GM18909 (cell line): ENCODE data around the gene MS4A2.
"Not testable (repeated sequence)": the region's sequence is repeated elsewhere in the genome, so short reads cannot be mapped to it uniquely, and the experiment has no call there.

Source experiments
- ATAC-seq: cut with Tn5 transposase; IDR thresholded peaks from one replicate; pipeline ENCODE4 v1.9.1; 2021; ENCODE audit warnings: mild to moderate bottlenecking; ENCODE audit not compliant: unreplicated experiment, poor library complexity

MS4A2 gene

DNA sequence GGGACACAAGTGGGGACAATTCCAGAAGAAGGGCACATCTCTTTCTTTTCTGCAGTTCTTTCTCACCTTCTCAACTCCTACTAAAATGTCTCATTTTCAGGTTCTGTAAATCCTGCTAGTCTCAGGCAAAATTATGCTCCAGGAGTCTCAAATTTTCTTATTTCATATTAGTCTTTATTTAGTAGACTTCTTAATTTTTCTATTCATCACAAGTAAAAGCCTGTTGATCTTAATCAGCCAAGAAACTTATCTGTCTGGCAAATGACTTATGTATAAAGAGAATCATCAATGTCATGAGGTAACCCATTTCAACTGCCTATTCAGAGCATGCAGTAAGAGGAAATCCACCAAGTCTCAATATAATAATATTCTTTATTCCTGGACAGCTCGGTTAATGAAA is at the start of gene MS4A2:
Gene MS4A2, plus strand, starts transcription at position 301 of the 400 bp plus-strand sequence. CDS start 102 bp downstream, outside the sequence.
- no peak for ATAC-seq

DNA sequence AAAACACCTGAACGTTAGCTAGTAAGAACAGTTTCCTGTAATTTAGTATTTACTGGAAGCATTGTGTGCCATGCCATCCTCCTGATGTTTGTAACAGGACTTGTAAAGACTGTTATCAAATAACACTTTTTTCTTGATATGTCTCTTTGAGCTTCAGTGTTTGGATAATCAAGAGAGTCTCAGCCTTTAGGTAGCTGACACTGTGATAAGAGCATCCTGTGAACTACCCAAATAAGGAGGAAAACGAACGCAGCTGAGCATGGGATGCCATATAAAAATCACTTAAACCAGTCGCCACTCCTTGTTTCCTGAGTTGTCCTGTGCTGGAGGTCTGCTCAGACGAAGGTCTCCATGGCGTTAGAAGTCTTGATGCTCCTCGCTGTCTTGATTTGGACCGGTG is 48.4 kb upstream of the MS4A2 start, which contains the start of gene OOSP2:
Gene OOSP2, plus strand, starts transcription at position 301 of the 400 bp plus-strand sequence. Its CDS starts 51 bp downstream, at position 352.
- ATAC-seq = no peak

- ATAC-seq = not testable (repeated sequence)
Observed at GRCh38 chr11:60050422-60050821, 38.0 kb upstream of the MS4A2 start.

GRCh38 chr11:60050839-60051238 is 37.6 kb upstream of the MS4A2 start:
- not testable (repeated sequence) for ATAC-seq

DNA sequence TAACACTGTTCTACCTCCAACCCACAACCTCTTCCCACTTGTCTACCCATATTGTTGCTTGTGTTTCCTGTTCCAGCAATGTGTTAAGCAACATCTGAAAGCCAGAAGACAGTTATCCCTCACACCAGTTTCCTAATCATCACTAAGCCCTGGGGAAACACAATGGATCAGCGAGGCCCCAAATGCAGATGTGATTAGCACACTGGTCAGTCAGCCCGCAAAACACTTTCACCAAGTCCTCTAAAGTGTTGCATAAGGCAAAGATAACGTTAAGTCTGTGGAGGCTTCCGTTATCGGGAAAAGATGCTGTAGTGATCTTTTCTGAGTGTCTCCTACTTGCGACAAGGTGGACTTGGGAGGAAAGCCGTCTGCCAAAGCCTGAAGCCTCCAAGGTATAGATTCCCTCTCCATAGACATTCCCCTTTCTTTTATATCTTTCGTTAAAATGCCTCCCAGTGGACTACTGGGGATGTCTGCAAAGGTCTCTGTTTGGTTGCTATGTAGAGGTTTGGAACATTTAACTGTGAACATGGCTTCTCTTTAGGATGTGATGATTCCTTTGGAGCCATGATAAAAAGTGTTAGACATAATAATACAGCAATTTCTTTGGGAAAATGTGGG is 32.0 kb upstream of the MS4A2 start, which contains the start of gene MS4A3:
Gene MS4A3, plus strand, starts transcription at position 317 of the 621 bp plus-strand sequence. CDS start 4,496 bp downstream, outside the sequence.
- no peak for ATAC-seq

DNA sequence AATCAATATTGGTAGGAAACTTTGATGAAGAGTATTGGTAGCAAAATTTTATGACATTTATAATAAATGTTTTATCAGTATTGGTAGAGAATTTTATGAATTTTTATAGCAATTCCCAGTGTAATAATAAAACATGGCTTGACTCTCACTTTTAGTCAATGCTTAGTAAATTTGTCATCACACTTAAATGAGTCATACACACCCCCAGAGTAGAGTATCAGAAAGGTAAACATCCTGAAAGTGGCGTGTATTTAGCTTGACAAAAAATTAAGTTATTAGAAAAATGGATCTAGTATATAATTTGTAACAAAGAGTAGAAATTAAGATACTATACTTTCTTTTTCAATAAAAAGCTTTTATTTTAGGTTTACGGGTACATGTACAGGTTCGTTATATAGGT is 29.4 kb upstream of the MS4A2 start:
- no peak for ATAC-seq

GRCh38 chr11:60059521-60060240 is 28.8 kb upstream of the MS4A2 start:
- no peak for ATAC-seq

- ATAC-seq = no peak
Observed at GRCh38 chr11:60064111-60064510, 24.4 kb upstream of the MS4A2 start.

DNA sequence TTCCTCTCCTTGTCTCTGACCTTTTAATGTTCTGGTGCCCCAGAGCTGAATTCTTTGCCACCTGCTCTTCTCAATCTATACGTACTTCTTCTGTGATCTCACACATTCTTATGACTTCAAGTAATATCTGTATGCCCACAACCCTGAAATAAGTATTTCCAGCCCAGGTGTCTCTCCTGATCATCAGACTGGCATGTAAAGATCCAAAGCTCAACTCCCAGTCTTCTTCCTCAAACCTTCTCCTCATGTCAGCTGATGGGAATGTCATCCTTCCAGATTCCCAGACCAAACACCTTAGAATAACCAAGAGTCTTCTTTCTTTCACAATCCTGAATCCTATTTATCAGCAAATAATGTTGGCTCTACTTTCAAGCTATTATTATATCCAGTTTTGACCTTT is 22.7 kb upstream of the MS4A2 start:
- no peak for ATAC-seq

DNA sequence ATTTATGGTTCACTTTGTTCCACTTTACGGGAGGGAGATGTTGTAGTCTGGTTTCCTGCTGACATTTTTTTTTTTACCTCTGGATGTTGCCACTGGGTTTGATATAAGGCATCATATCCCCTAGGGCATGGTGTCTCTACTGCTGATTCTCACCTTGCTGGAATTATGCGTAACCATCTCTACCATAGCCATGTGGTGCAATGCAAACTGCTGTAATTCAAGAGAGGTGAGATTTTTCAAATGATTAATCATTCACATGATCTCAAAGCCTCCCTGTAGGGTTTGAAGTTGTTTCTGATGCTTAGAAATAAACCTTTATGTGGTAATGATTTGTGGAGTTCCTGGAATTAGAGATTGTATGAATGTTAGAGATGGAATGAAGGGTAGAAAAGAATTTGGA is 19.0 kb upstream of the MS4A2 start:
- ATAC-seq = no peak

DNA sequence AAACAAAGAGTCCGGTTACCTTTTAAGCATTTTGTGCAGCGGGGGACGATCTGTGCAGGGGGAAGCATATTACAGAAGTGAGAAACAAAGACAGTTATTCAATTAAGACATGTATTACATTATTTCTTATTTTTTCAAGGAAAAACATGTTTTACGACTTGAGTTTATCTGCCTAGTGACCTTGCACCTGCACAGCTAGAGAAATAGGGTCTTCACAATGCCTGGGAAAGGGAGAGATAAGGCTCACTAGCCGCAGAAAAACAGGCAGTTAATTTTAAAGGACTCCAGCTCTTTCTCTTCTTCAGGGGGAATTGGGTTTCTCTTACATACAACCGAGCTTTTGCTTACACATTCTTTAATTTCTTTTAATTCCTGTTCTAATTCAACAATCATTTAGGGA is 16.8 kb upstream of the MS4A2 start:
- ATAC-seq = not testable (repeated sequence)

- no peak for ATAC-seq
Observed at GRCh38 chr11:60077216-60077817, 11.1 kb upstream of the MS4A2 start.

- no peak for ATAC-seq
Observed at GRCh38 chr11:60077981-60078380, 10.5 kb upstream of the MS4A2 start.

DNA sequence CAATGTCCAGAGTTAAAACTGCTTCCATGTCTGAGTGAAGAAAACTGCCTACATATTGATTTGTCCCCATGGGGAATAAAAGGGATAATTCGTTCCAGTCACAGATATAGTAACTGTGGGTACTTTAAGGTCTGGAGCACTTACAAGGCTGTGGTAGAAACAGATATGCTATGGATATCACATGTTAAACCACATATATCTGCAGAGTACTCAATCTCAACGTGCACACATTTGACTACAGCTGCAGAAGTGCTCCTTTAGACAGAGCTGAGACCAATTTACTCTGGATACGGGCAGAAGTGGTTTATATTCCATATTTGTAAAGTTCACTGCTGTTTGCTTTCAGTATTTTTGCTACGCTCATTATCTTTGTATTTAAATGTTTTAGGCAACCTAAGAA is 9.7 kb upstream of the MS4A2 start:
- no peak for ATAC-seq

- ATAC-seq = no peak
Observed at GRCh38 chr11:60080535-60080934, 7.9 kb upstream of the MS4A2 start.

GRCh38 chr11:60084631-60085273 is 3.7 kb upstream of the MS4A2 start:
- ATAC-seq = no peak

GRCh38 chr11:60085909-60086308 is 2.6 kb upstream of the MS4A2 start:
- no peak for ATAC-seq

DNA sequence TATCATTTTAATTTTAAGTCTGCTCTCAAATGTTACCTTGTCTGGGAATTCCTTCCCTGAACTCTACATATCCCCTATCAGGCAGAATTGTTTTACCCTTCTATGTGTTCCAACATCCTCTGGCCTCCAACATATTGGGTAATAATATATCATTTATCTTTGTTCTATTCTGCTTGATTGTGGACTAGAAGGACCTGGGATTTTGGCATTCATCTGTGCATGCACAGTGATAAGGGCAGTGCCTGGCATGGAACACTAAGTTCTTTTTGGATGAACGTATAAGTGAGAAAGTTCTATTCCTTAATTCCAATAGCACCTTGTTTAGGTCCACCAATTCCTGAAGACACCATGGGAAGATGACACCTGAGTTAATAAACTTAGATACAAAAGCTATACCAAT is 1.2 kb upstream of the MS4A2 start:
- ATAC-seq = no peak

DNA sequence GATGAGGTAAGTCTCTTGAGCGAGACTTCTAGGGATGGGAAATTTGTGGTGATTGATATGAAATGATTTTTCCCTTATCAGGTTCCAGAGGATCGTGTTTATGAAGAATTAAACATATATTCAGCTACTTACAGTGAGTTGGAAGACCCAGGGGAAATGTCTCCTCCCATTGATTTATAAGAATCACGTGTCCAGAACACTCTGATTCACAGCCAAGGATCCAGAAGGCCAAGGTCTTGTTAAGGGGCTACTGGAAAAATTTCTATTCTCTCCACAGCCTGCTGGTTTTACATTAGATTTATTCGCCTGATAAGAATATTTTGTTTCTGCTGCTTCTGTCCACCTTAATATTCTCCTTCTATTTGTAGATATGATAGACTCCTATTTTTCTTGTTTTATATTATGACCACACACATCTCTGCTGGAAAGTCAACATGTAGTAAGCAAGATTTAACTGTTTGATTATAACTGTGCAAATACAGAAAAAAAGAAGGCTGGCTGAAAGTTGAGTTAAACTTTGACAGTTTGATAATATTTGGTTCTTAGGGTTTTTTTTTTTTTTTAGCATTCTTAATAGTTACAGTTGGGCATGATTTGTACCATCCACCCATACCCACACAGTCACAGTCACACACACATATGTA is 7.1 kb downstream of the MS4A2 start:
- no peak for ATAC-seq

GRCh38 chr11:60097189-60097588 is 8.7 kb downstream of the MS4A2 start:
- no peak for ATAC-seq
